Activated CD4-positive, alpha-beta T cell treated with anti-CD3 and anti-CD28 coated beads for 24 hours (primary cell): ENCODE results near the gene ACY1.
A peak's percentile ranks its signal among the peaks of the same experiment; 100 is the strongest.

Experiments used
- DNase-seq, 2 donors: peaks; one replicate each; pipeline ENCODE4 v3.0.0-alpha.2; 2020; ENCODE audit warnings: low read depth in 2 of 2

Gene ACY1

DNA sequence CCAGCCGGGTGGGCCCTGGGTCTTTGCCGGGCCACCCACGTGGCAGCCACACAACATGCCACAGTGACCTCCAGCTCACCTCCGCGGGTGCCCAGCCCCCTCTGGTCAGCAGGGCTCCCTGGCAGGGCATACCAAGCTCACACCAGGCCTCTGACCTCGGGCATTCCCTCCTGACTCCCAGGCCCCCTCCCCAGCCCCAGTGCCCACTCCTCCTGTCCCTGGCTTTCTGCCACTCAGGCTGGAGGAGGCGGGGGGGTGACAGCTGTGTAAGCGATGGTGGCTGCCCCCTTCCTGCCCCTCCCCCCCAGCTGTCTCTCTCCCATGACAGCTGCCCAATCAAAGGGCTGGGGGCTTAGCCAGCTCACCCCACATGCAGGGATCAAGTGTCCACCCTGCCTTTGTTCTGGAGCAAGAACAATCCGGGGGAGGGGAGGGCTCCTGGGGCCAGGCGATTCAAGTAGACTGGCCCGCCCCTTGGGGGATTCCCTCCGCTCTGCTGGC, 19.3 kb upstream of the ACY1 start:
- no peak for DNase-seq

DNA sequence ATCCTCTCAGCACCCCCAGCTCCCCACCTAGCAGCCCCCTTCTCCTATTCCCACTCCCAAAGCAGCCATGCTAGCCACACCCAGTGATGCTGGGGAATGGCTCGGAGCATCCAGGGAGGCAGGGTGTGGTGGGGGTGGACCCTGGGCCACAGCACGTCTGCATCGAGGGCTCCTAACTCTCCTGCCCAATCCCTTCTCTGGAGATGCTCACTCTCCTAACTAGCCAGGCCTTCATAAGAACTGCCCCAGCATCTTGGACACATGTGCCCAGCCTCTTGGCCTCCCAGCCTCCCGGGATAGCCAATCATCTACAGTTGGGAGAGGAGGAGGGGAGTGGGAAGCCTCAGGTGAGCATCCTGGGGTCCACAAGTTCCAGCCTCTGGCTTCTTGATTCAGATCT, 18.8 kb upstream of the ACY1 start:
- DNase-seq: no peak

DNA sequence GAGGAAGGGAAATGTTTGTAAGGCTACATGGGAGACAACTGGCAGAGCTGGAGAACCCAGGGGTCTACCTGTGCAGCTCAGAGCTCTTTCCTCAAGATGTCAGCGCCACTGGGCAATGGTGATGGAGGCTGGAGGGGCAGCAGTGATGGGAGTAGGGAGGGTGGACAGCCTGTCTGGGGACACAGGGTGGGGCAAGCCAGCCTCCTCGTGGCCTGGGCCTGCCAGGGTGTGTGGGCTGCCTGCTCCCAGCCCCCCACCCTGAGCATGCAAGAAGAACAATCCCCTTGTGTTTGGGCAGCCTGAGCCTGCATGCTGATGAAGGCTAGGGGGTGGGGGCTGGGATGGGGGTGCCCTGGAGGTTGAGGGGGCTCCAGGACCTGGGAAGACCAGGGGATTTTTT, 17.3 kb upstream of the ACY1 start:
- DNase-seq: no peak

- DNase-seq: no peak
Measured at GRCh38 chr3:51966486-51966885, 16.8 kb upstream of the ACY1 start.

DNA sequence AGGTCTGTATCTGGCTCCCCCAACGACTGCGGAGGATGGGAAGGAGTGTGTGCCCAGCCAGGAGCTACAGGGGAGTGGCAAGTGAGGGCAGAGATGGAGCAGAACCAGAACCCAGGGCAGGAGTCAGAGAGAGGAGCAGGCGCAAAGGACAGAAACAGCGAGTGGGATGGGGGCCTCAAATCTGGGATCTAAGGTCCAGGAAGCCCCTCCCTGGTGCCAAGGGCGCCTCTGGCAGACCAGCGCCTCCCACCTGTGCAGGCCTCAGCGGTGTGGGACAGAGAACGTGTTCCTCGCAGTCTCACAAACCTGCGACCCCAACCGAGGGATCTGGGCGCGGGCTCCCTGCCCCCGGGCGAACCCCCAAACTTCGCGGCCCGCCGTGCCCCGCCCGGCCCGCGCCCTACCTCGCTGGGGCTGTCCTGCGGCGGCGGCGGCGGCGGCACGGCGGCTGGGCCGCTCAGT, 16.4 kb upstream of the ACY1 start:
- DNase-seq: no peak

- DNase-seq: no peak
Measured at GRCh38 chr3:51967384-51968169, 15.8 kb upstream of the ACY1 start, which contains the start of gene PCBP4. Gene PCBP4, minus strand, starts transcription at chr3:51967454. Its CDS starts 6,214 bp downstream, at chr3:51961240.

DNA sequence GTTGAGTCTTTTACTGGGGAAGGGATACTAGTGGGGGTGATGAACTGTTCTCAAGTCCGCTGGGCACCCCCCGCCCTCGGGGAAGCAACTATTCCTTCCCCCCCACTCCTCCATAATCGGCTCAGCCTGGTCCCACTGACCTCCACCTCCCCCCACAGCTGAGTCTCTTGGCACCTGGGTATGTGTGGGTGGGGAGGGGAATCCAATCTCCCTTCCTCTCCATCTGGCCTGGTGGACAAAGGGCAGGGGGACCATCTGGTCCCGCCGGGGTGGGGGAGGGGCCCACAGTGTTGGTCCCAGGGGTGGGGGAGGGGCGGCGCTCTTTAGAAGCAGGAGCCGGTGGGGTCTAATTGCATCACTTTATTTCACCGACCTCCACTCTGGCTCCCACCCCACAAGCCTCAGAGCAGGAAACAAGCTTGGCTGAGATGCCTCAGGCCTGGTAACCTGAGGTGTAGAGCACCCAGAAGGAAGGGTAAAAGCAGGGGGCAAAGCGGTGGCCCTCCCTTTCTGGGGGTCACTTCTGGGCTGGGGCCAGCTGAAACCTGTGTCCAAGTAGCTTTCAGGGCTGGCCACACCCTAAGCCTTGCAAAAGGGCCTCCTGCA, 15.1 kb upstream of the ACY1 start:
- DNase-seq: no peak

- no peak for DNase-seq
Measured at GRCh38 chr3:51968883-51969678, 14.3 kb upstream of the ACY1 start.

- DNase-seq: no peak
Measured at GRCh38 chr3:51969841-51970240, 13.5 kb upstream of the ACY1 start.

- no peak for DNase-seq
Measured at GRCh38 chr3:51970606-51971300, 12.6 kb upstream of the ACY1 start.

- no peak for DNase-seq
Measured at GRCh38 chr3:51971350-51971749, 12.0 kb upstream of the ACY1 start.

DNA sequence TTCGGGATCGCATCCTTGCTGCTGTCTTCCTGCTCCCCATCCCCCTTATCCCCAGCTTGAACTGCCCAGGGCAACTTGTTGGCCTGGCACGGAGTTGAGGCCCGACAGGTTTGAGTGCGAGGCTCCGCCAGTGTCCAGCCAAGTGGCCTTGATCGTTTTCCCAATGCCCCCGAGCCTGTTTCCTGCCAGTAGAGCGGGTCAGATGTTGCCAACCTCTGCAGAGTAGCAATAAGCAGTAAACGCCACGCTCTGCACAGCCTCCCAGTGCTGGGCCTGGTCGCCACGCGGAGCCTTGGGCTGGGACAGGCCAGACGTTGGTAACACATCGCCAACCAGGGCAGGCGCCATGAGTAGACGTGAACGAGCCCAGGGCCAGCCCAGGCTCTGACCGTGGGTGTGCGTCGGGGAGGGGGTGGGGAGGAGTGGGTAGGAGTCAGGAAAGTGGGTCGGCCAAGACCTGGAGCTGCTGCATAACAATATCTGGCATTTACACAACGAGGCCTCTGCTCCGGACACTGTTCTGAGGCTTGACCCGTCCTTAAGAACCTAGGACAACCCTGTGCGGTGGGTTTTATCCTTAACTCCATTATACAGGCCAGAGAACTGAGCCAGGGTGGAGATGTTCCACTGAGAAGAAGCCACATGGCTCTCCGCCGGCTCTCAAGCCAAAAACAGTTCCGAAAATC, 8.9 kb upstream of the ACY1 start:
- DNase-seq: no peak

- peak in 1 of 2 donors; percentile 46 for DNase-seq
Measured at GRCh38 chr3:51974963-51975851, 8.1 kb upstream of the ACY1 start, which contains the start of gene ABHD14A. Gene ABHD14A, plus strand, starts transcription at chr3:51975064. Its CDS starts 72 bp downstream, at chr3:51975136.

- DNase-seq: no peak
Measured at GRCh38 chr3:51975852-51976549, 7.3 kb upstream of the ACY1 start.

- DNase-seq: no peak
Measured at GRCh38 chr3:51977446-51978142, 5.7 kb upstream of the ACY1 start.

- no peak for DNase-seq
Measured at GRCh38 chr3:51978143-51978502, 5.2 kb upstream of the ACY1 start.

DNA sequence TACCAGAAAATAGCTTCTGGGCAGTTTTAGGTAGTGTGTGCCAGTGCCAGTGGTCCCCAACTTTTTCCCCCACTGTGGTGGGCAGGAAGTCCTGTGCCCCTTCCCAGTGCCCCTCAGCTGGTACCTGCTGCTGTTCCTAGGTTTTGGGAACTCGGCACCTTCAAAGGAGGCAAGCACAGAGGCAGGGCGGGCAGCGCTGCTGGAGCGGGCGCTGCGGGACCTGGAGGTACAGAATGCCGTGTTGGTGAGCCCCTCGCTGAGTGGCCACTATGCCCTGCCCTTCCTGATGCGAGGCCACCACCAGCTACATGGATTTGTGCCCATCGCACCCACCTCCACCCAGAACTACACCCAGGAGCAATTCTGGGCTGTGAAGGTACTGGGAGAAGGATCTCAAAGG, 3.1 kb upstream of the ACY1 start:
- DNase-seq: no peak

DNA sequence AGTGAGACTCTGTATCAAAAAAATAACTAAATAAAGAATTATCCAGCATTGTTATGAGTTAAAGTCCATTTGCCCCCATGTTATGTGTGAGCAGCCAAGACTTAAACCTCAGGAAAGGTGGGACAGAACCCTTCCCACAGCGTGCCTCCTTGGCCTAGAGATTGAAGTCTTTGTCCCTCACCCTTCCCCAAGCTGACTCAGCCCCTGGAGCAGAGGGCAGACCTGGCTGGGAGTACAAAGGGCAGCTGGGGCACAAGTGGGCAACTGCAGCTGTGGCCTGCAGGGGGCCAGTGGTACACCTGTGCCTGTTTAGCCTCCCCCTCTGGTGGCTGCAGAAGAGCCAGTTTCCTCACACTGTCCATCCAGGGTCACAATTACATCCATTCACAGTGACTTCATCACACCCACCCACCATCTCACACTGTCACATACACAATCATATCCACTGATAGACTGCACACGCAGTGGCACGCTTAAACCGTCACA, 940 bp upstream of the ACY1 start:
- DNase-seq: no peak
